K562 (cell line): ENCODE data around the gene SUB1. TPM values are rescaled to one million over a fixed set of nuclear protein-coding genes. Genes with fewer than 3 reads are reported as not detected.

Experiments used
- ATAC-seq: fragments of 200-7000 bp; cut with Tn5 transposase; 3 replicates; pipeline ENCODE4 v1.9.1; 2020; ENCODE audit warnings: moderate library complexity
- BruUV-seq: library from RNA; stranded (reverse); fragments of 400-500 nt; replicated peaks from 2 replicates; lab custom pipeline; 2021; lab: Mats Ljungman, UMichigan
- CTCF ChIA-PET: fragments of 300-600 bp; formaldehyde crosslinking; extraction: SDS; loops from one replicate; lab custom pipeline; 2021; ENCODE audit warnings: low intra/inter-chr PET ratio; lab: Yijun Ruan, JAX
- POLR2A ChIA-PET: fragments of 300-600, 350-650 bp; sonication (Branson Sonifier 250); formaldehyde crosslinking; extraction: SDS; loops from one replicate; lab custom pipeline; 2021; ENCODE audit warnings: antibody characterized with exemption, inconsistent platforms; lab: Yijun Ruan, JAX
- DNase-seq, 4 experiments: peaks; one replicate each; pipeline versions ENCODE4 v3.0.0 to v3.0.0-alpha.2; 2011 to 2018; ENCODE audit warnings: low spot score in 3 of 4, mixed read lengths in 3 of 4; ENCODE audit errors: extremely low read depth in 1 of 4
- FAIRE-seq: peaks from 2 replicates; lab custom pipeline; 2011; peaks lifted over from hg19 to GRCh38; lab: Jason Lieb, UNC
- H2AFZ ChIP-seq: 2 replicates; pipeline ENCODE4 v1.6.0; 2011; ENCODE audit warnings: low read depth, low read length, control low read depth, inconsistent platforms
- H3K27ac ChIP-seq: fragments of 200-600 bp; 3 replicates; pipeline ENCODE4 v1.8.0; 2011; ENCODE audit warnings: low read depth, mild to moderate bottlenecking, control low read depth, inconsistent platforms, low read length, moderate library complexity, mixed read lengths; ENCODE audit errors: extremely low read depth
- H3K27me3 ChIP-seq, 2 experiments: fragments of 300-600 bp in 1 of 2; 2 replicates in 1 of 2; 3 replicates in 1 of 2; pipeline versions ENCODE4 v1.6.0 to v1.8.0; 2011; ENCODE audit warnings: inconsistent platforms in 2 of 2, low read length in 2 of 2, mild to moderate bottlenecking in 1 of 2, mixed read lengths in 1 of 2, moderate library complexity in 1 of 2; ENCODE audit not compliant: control insufficient read depth in 2 of 2, insufficient read depth in 2 of 2
- H3K36me3 ChIP-seq: fragments of 300-600 bp; 3 replicates; pipeline ENCODE4 v1.8.0; 2011; ENCODE audit warnings: mild to moderate bottlenecking, low read length, inconsistent platforms; ENCODE audit not compliant: control insufficient read depth, insufficient read depth
- H3K4me1 ChIP-seq, 2 experiments: fragments of 200-600 bp in 1 of 2; replicated peaks in 1 of 2; 2 replicates in 1 of 2; 3 replicates in 1 of 2; pipeline versions ENCODE4 v1.5.1 to v1.8.0; 2011; ENCODE audit warnings: inconsistent platforms in 2 of 2, low read length in 2 of 2, mild to moderate bottlenecking in 1 of 2, mixed read lengths in 1 of 2, moderate library complexity in 1 of 2; ENCODE audit not compliant: control insufficient read depth in 2 of 2, insufficient read depth in 2 of 2
- H3K4me2 ChIP-seq: 2 replicates; pipeline ENCODE4 v1.6.1; 2011; ENCODE audit warnings: low read length, control low read depth, inconsistent platforms, mixed read lengths; ENCODE audit not compliant: insufficient read depth
- H3K4me3 ChIP-seq: fragments of 200-600 bp; sonication (generic), shearing (Covaris generic); 2 replicates; pipeline ENCODE4 v1.5.1; 2016; ENCODE audit warnings: control low read depth, inconsistent platforms
- H3K79me2 ChIP-seq: fragments of 200-600 bp; 3 replicates; pipeline ENCODE4 v1.8.0; 2011; ENCODE audit warnings: low read length, inconsistent platforms; ENCODE audit not compliant: control insufficient read depth, insufficient read depth
- H3K9ac ChIP-seq, 2 experiments: 2 replicates each; pipeline versions ENCODE4 v1.6.0 to v1.6.1; 2011; ENCODE audit warnings: low read depth in 2 of 2, low read length in 2 of 2, control low read depth in 1 of 2, inconsistent platforms in 1 of 2, mild to moderate bottlenecking in 1 of 2, mixed read lengths in 1 of 2; ENCODE audit not compliant: insufficient read depth in 1 of 2
- H3K9me1 ChIP-seq: one replicate; pipeline ENCODE4 v1.6.0; 2011; ENCODE audit warnings: inconsistent platforms, mild to moderate bottlenecking, low read length, moderate library complexity; ENCODE audit not compliant: control insufficient read depth, insufficient read depth
- H3K9me3 ChIP-seq: replicated peaks from 2 replicates; pipeline ENCODE4 v1.5.1; 2011; ENCODE audit warnings: low read depth, low read length, inconsistent platforms; ENCODE audit not compliant: control insufficient read depth, insufficient read depth
- H4K20me1 ChIP-seq: replicated peaks from 2 replicates; pipeline ENCODE4 v1.6.1; 2011; ENCODE audit warnings: low read length, inconsistent platforms, mixed read lengths; ENCODE audit not compliant: control insufficient read depth, insufficient read depth
- ARID2 ChIP-seq: fragments of 450-650 bp; IDR thresholded peaks from 2 replicates; pipeline ENCODE4 v1.6.1; 2017; ENCODE audit warnings: antibody characterized with exemption, mild to moderate bottlenecking
- BRCA1 ChIP-seq, 2 experiments: fragments of 450-650 bp in 1 of 2; sonication (generic) in 1 of 2; formaldehyde crosslinking in 1 of 2; IDR thresholded peaks; 2 replicates each; pipeline versions ENCODE4 v1.5.0 to v1.6.1; 2017 to 2020; ENCODE audit warnings: mild to moderate bottlenecking in 1 of 2, missing genetic modification reagents in 1 of 2
- CC2D1A ChIP-seq: fragments of 450-650 bp; IDR thresholded peaks from 2 replicates; pipeline ENCODE4 v1.6.1; 2017; ENCODE audit warnings: mild to moderate bottlenecking
- ELF2 ChIP-seq: fragments of 250-450 bp; sonication (Bioruptor Pico); IDR thresholded peaks from 2 replicates; pipeline ENCODE4 v1.5.0; 2021; ENCODE audit warnings: mild to moderate bottlenecking
- RNF2 ChIP-seq: sonication (generic); IDR thresholded peaks from 2 replicates; pipeline ENCODE4 v1.6.1; 2016
- STAG1 ChIP-seq: sonication (generic); formaldehyde crosslinking; IDR thresholded peaks from 2 replicates; pipeline ENCODE4 v1.5.0; 2020; ENCODE audit warnings: missing genetic modification reagents, borderline replicate concordance
- ZFPM2 ChIP-seq: fragments of 250-450 bp; sonication (Bioruptor Pico); IDR thresholded peaks from 2 replicates; pipeline ENCODE4 v1.5.1; 2022; ENCODE audit warnings: mild to moderate bottlenecking
- ZNF830 ChIP-seq: fragments of 250-450 bp; sonication (Bioruptor Pico); IDR thresholded peaks from 2 replicates; pipeline ENCODE4 v1.5.0; 2021; ENCODE audit warnings: mild to moderate bottlenecking
- whole genome bisulfite sequencing: fragments of 100-300 bp; shearing (Covaris generic); methylation state at CpG from one replicate; pipeline ENCODE4 v1.1.6; 2016; ENCODE audit warnings: low coverage, mixed read lengths; ENCODE audit not compliant: insufficient coverage; ENCODE audit errors: missing lambda C conversion rate; 5-methylcytosine and 5-hydroxymethylcytosine counted together
- in situ Hi-C: fragments of 300-500 bp; cut with MboI; formaldehyde crosslinking; loops from 4 replicates; pipeline ENCODE4 v1.15.0; 2018; ENCODE audit warnings: inconsistent platforms, mixed read lengths
- intact Hi-C: fragments of 100-400 bp; cut with micrococcal nuclease; formaldehyde crosslinking; loops from 2 replicates; pipeline ENCODE4 v1.14.2; 2022
- polyA plus RNA-seq, 8 experiments: library from polyadenylated mRNA; depleted of rRNA in 4 of 8; stranded (reverse) in 5 of 8; unstranded in 3 of 8; fragments of >200 nt; fragmentation: Nextera tagmentation in 2 of 8; fragmentation: Illumina TruSeq in 1 of 8; extraction: Ambion mirVana in 2 of 8; extraction: Trizol in 1 of 8; gene quantifications; 2 replicates each; pipeline versions ENCODE4 v1.2.1 to v1.2.3, GENCODE V29; 2011 to 2014; ENCODE audit warnings: inconsistent platforms in 1 of 8, missing spikeins in 1 of 8
- total RNA-seq, 7 experiments: library from RNA; depleted of rRNA in 6 of 7; stranded (reverse); fragments of >200 nt in 6 of 7; fragmentation: Illumina TruSeq in 2 of 7; extraction: Trizol in 2 of 7; gene quantifications; 2 replicates each; pipeline versions ENCODE4 v1.2.1 to v1.2.3, GENCODE V29; 2011 to 2021; ENCODE audit warnings: low replicate concordance in 1 of 7
- TF ChIP-seq, protein P1 (sequence below): fragments of 450-650 bp; IDR thresholded peaks from one replicate; pipeline ENCODE4 v1.6.1; 2018; ENCODE audit warnings: mild to moderate bottlenecking, moderate library complexity; ENCODE audit not compliant: partially characterized antibody
- TF ChIP-seq, protein P2 (sequence below): sonication (generic); formaldehyde crosslinking; IDR thresholded peaks from 2 replicates; pipeline ENCODE4 v1.8.0; 2022; ENCODE audit warnings: mild to moderate bottlenecking, missing genetic modification reagents
- TF ChIP-seq, protein P3 (sequence below), 2 experiments: fragments of 450-650 bp in 1 of 2; sonication (generic) in 1 of 2; formaldehyde crosslinking in 1 of 2; IDR thresholded peaks; 2 replicates each; pipeline versions ENCODE4 v1.7.1 to v1.9.0; 2016 to 2022; ENCODE audit warnings: inconsistent platforms in 1 of 2, mild to moderate bottlenecking in 1 of 2, missing genetic modification reagents in 1 of 2

The SUB1 gene
- total and polyA plus RNA-seq, 9 of the 15 experiments (the other 6 are each of a cell fraction or from before 2014, with no cell fraction given) = 336 to 1,031 (median 700) TPM

DNA sequence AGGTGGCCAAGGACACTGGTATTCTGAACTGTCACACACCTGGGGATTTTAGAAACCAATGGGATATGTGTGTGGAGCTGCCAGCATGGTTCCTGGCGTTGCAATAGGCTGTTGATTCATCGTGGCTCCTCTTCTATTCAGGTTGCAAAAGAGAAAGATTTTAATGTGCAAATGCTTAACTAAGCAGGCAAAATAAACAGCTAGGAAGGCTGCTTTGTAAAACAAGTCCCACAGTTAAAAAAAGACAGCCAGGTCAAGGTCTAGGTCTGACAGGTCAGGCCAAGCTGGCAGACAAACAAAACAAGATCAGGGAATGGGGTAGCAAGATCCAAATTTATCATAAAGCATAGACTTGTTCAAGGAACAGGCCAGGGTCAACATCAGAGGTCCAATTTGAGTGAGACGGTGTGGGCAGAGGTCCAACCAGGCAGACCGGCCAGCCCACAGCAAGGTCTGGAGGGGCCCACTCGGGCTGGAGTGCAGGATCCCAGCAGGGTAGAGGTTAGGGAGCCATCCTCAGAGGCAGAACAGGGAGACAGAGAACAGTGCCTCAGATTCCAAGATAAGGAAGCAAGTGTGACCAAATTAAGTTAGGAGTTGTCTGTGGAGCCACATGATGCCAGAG, 45.6 kb downstream of the SUB1 start:
- no peak overlapping the region for H2AFZ ChIP-seq
- in situ Hi-C loops = no loop called here
- ChIA-PET CTCF (no interaction called here), POLR2A (interaction anchor here (0.7 kb wide), 1 partner anchor 134 kb away, joined by 4 read pairs; no protein-coding TSS in a partner anchor)
- whole genome bisulfite sequencing = 6% methylated on average over 5 of the region's 5 CpGs
- no peak overlapping the region for H3K4me3 ChIP-seq
- H3K79me2 ChIP-seq = no peaks in the 10 kb centered on the region
- ATAC-seq (no peak; the same call in 2 of the 3 replicates), FAIRE-seq (no peak), DNase-seq (no peak)
- H3K36me3 ChIP-seq = no peaks in the 10 kb centered on the region
- no peaks in the 10 kb centered on the region for H3K9me3 ChIP-seq
- H3K4me1 ChIP-seq = no peaks in the 10 kb centered on the region
- intact Hi-C loops = no loop called here
- no peaks in the 10 kb centered on the region for H3K9me1 ChIP-seq
- H3K27me3 ChIP-seq = peaks cover 14 to 35% of the 10 kb centered on the region in 2 experiments
- no peaks in the 10 kb centered on the region for H4K20me1 ChIP-seq
- no TSS peak for BruUV-seq
- no peak overlapping the region for H3K9ac ChIP-seq
- H3K27ac ChIP-seq = no peak overlapping the region
- H3K4me2 ChIP-seq = no peak overlapping the region
- TF ChIP-seq ARID2 (no peak), STAG1 (CRISPR knock-in tag) (no peak), ELF2 (CRISPR knock-in tag) (no peak), ZNF830 (CRISPR knock-in tag) (no peak), CC2D1A (no peak), RNF2 (no peak), ZFPM2 (CRISPR knock-in tag) (no peak), BRCA1 (IDR thresholded peaks at IDR 0.05) (no peak), BRCA1 (CRISPR knock-in tag; IDR thresholded peaks at IDR 0.05) (no peak)
- TF ChIP-seq, protein P1, sequence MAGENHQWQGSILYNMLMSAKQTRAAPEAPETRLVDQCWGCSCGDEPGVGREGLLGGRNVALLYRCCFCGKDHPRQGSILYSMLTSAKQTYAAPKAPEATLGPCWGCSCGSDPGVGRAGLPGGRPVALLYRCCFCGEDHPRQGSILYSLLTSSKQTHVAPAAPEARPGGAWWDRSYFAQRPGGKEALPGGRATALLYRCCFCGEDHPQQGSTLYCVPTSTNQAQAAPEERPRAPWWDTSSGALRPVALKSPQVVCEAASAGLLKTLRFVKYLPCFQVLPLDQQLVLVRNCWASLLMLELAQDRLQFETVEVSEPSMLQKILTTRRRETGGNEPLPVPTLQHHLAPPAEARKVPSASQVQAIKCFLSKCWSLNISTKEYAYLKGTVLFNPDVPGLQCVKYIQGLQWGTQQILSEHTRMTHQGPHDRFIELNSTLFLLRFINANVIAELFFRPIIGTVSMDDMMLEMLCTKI = no peak
- TF ChIP-seq, protein P2, sequence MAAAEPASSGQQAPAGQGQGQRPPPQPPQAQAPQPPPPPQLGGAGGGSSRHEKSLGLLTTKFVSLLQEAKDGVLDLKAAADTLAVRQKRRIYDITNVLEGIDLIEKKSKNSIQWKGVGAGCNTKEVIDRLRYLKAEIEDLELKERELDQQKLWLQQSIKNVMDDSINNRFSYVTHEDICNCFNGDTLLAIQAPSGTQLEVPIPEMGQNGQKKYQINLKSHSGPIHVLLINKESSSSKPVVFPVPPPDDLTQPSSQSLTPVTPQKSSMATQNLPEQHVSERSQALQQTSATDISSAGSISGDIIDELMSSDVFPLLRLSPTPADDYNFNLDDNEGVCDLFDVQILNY = no peak
- TF ChIP-seq, protein P3, sequence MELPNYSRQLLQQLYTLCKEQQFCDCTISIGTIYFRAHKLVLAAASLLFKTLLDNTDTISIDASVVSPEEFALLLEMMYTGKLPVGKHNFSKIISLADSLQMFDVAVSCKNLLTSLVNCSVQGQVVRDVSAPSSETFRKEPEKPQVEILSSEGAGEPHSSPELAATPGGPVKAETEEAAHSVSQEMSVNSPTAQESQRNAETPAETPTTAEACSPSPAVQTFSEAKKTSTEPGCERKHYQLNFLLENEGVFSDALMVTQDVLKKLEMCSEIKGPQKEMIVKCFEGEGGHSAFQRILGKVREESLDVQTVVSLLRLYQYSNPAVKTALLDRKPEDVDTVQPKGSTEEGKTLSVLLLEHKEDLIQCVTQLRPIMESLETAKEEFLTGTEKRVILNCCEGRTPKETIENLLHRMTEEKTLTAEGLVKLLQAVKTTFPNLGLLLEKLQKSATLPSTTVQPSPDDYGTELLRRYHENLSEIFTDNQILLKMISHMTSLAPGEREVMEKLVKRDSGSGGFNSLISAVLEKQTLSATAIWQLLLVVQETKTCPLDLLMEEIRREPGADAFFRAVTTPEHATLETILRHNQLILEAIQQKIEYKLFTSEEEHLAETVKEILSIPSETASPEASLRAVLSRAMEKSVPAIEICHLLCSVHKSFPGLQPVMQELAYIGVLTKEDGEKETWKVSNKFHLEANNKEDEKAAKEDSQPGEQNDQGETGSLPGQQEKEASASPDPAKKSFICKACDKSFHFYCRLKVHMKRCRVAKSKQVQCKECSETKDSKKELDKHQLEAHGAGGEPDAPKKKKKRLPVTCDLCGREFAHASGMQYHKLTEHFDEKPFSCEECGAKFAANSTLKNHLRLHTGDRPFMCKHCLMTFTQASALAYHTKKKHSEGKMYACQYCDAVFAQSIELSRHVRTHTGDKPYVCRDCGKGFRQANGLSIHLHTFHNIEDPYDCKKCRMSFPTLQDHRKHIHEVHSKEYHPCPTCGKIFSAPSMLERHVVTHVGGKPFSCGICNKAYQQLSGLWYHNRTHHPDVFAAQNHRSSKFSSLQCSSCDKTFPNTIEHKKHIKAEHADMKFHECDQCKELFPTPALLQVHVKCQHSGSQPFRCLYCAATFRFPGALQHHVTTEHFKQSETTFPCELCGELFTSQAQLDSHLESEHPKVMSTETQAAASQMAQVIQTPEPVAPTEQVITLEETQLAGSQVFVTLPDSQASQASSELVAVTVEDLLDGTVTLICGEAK (IDR thresholded peaks at IDR 0.05) = no peak
- TF ChIP-seq, protein P3 (CRISPR knock-in tag; IDR thresholded peaks at IDR 0.05) = no peak
